ENCODE measurements around the gene BTBD7. TPM values are rescaled to one million over a fixed set of nuclear protein-coding genes. Genes with fewer than 3 reads are reported as not detected.

Gene BTBD7
- total and polyA plus RNA-seq, 2 of the 4 experiments (the other 2 are of a cell fraction) = 11.9 to 30.5 TPM

GRCh38 chr14:93315575-93315974, 17.3 kb downstream of the BTBD7 start:
- Histone ChIP-seq H3K4ac (ENCODE audit: low read depth, low read length) (no peak overlapping the region), H2AK9ac (replicated peaks; ENCODE audit: low read depth, low read length, poor library complexity) (no peak overlapping the region), H4K5ac (ENCODE audit: low read depth, low read length) (no peak overlapping the region), H3K4me3 (ENCODE audit: insufficient read depth, low read depth, low read length) (no peak overlapping the region), H3K27ac (ENCODE audit: insufficient read depth, low read length) (no peak overlapping the region), H3K23ac (ENCODE audit: low read depth, low read length) (no peak overlapping the region), H3K4me2 (ENCODE audit: low read depth, low read length) (no peak overlapping the region), H3K14ac (replicated peaks; ENCODE audit: low read depth, low read length) (no peak overlapping the region), H3K18ac (ENCODE audit: low read depth, low read length) (no peak overlapping the region), H2AK5ac (ENCODE audit: low read depth, low read length) (no peak overlapping the region), H4K91ac (ENCODE audit: insufficient read depth, low read depth, low read length) (no peak overlapping the region), H4K20me1 (ENCODE audit: insufficient read depth, low read length) (peaks cover 37% of the 10 kb centered on the region), H2BK120ac (ENCODE audit: low read depth, low read length) (no peak overlapping the region), H3K56ac (ENCODE audit: extremely low read depth, insufficient read depth, low read length) (no peak overlapping the region), H3K36me3 (ENCODE audit: control insufficient read depth, insufficient read depth, low read length) (no peaks in the 10 kb centered on the region), H3K9me1 (ENCODE audit: insufficient read depth, low read length) (peaks cover 8% of the 10 kb centered on the region; the same call in 1 of the 2 replicates), H2AFZ (replicated peaks; ENCODE audit: low read length, poor library complexity) (no peak overlapping the region), H2BK5ac (ENCODE audit: low read depth, low read length, poor library complexity, severe bottlenecking) (no peak overlapping the region), H3K9ac (ENCODE audit: low read depth, low read length) (no peak overlapping the region), H2BK15ac (ENCODE audit: low read depth, low read length) (no peak overlapping the region), H3K79me1 (ENCODE audit: low read depth in 1 of 2, low read length in 2 of 2) (peaks cover 20 to 55% of the 10 kb centered on the region in 2 experiments), H3K27me3 (ENCODE audit: control insufficient read depth, insufficient read depth, low read length) (no peaks in the 10 kb centered on the region), H2BK20ac (ENCODE audit: low read depth, low read length) (no peak overlapping the region), H3K9me3 (ENCODE audit: control insufficient read depth, insufficient read depth, low read length) (no peaks in the 10 kb centered on the region), H3K4me1 (ENCODE audit: control insufficient read depth, insufficient read depth, low read length) (peaks cover 12% of the 10 kb centered on the region), H4K8ac (ENCODE audit: low read depth in 2 of 2, low read length in 2 of 2) (no peak overlapping the region)
- dilution Hi-C loops (cut with HindIII; ENCODE audit: low sequenced_read_pairs, unreplicated experiment) = no loop called here
- CTCF ChIA-PET = no interaction called here
- POLR2A ChIA-PET (ENCODE audit: unreplicated experiment) = no interaction called here
- DNase-seq (no peak), ATAC-seq (ENCODE audit: low read depth) (no peak)
- no TSS peak for BruUV-seq (replicated peaks)
- intact Hi-C loops (cut with micrococcal nuclease) = no loop called here
- in situ Hi-C loops (cut with MboI; ENCODE audit: low sequenced_read_pairs) = loop anchor here (25.0 kb wide), 1 partner anchor 1803 kb away; the partner anchor contains the start of gene PPP4R3A
- TF ChIP-seq CHD1 (IDR thresholded peaks at IDR 0.05; ENCODE audit: low read depth, low read length) (no peak), RFX5 (IDR thresholded peaks at IDR 0.05; ENCODE audit: low read depth, low read length) (no peak), POLR2A (IDR thresholded peaks at IDR 0.05; ENCODE audit: low read depth, low read length) (no peak), MAZ (IDR thresholded peaks at IDR 0.05; ENCODE audit: borderline replicate concordance, low read depth, low read length) (no peak), MXI1 (IDR thresholded peaks at IDR 0.05; ENCODE audit: borderline replicate concordance, low read depth, low read length) (no peak), RAD21 (IDR thresholded peaks at IDR 0.05; ENCODE audit: low read length) (no peak), USF2 (IDR thresholded peaks at IDR 0.05; ENCODE audit: low read depth, low read length) (no peak), ELK1 (IDR thresholded peaks at IDR 0.05; ENCODE audit: borderline replicate concordance, low read depth, low read length) (no peak), BHLHE40 (IDR thresholded peaks at IDR 0.05; ENCODE audit: low read depth, low read length) (no peak), NFE2L2 (IDR thresholded peaks at IDR 0.05; ENCODE audit: low read depth, low read length) (no peak)

Measured in IMR-90 (cell line).